Endodermal cell (in vitro differentiated cells): ENCODE data around the gene SFRP5. TPM values are rescaled to one million over a fixed set of nuclear protein-coding genes. Genes with fewer than 3 reads are reported as not detected.

Experiments used
- DNase-seq: peaks from one replicate; pipeline ENCODE4 v3.0.0-alpha.2; 2017
- H3K27ac ChIP-seq: 2 replicates; pipeline ENCODE4 v1.5.1; 2013; ENCODE audit warnings: mild to moderate bottlenecking, low read depth, low read length, moderate library complexity
- H3K27me3 ChIP-seq: 2 replicates; pipeline ENCODE4 v1.6.1; 2013; ENCODE audit warnings: mild to moderate bottlenecking, low read length, moderate library complexity; ENCODE audit not compliant: insufficient read depth, control insufficient read depth, poor library complexity, severe bottlenecking
- H3K36me3 ChIP-seq: 2 replicates; pipeline ENCODE4 v1.7.0; 2013; ENCODE audit warnings: mild to moderate bottlenecking, low read length, moderate library complexity; ENCODE audit not compliant: control insufficient read depth, insufficient read depth
- H3K4me1 ChIP-seq: one replicate; pipeline ENCODE4 v1.7.0; 2013; ENCODE audit warnings: low read length; ENCODE audit not compliant: control insufficient read depth, insufficient read depth
- H3K4me3 ChIP-seq: 2 replicates; pipeline ENCODE4 v1.5.1; 2013; ENCODE audit warnings: mild to moderate bottlenecking, low read length, moderate library complexity
- H3K9ac ChIP-seq: 2 replicates; pipeline ENCODE4 v1.6.1; 2013; ENCODE audit warnings: mild to moderate bottlenecking, low read length, moderate library complexity; ENCODE audit not compliant: poor library complexity, severe bottlenecking; ENCODE audit errors: extremely low read depth
- H3K9me3 ChIP-seq: 2 replicates; pipeline ENCODE4 v1.6.1; 2013; ENCODE audit warnings: mild to moderate bottlenecking, low read length, moderate library complexity; ENCODE audit not compliant: control insufficient read depth
- H3K27ac Mint-ChIP-seq: 2 replicates; pipeline ENCODE4 v1.8.0; 2020; ENCODE audit warnings: mixed read lengths
- H3K27me3 Mint-ChIP-seq: 2 replicates; pipeline ENCODE4 v1.8.0; 2021; ENCODE audit warnings: mild to moderate bottlenecking, mixed read lengths; ENCODE audit not compliant: insufficient read depth
- H3K36me3 Mint-ChIP-seq: 2 replicates; pipeline ENCODE4 v1.8.0; 2020; ENCODE audit warnings: low read depth, mixed read lengths
- H3K4me1 Mint-ChIP-seq: 2 replicates; pipeline ENCODE4 v1.8.0; 2020; ENCODE audit warnings: mixed read lengths
- H3K4me3 Mint-ChIP-seq: 2 replicates; pipeline ENCODE4 v1.8.0; 2020; ENCODE audit warnings: mild to moderate bottlenecking, moderate library complexity, mixed read lengths
- H3K9me3 Mint-ChIP-seq: 2 replicates; pipeline ENCODE4 v1.8.0; 2020; ENCODE audit warnings: mild to moderate bottlenecking, mixed read lengths
- WGBS, 2 experiments: methylation state at CpG; one replicate each; pipeline versions ENCODE4 v1.1.5 to v1.1.7; 2013; ENCODE audit warnings: missing lambda C conversion rate in 2 of 2, mixed read lengths in 1 of 2; ENCODE audit not compliant: insufficient coverage in 1 of 2, insufficient read length in 1 of 2; 5-methylcytosine and 5-hydroxymethylcytosine counted together
- total RNA-seq, 2 donors: library from RNA; stranded (reverse); fragmentation: NEBNext Ultra II Directional in 1 of 2; extraction: Animal tissue kit (Norgen Biotek cat#: 25700) in 1 of 2; gene quantifications; 2 replicates in 1 of 2; 3 replicates in 1 of 2; pipeline ENCODE4 v1.2.1, GENCODE V29; 2021
- TF ChIP-seq, protein P1 (sequence below): fragments of 200-600 bp; sonication (generic); conservative IDR thresholded peaks from 2 replicates; pipeline ENCODE4 v1.5.0; 2021; ENCODE audit warnings: antibody characterized with exemption, mild to moderate bottlenecking

SFRP5 gene
- total RNA-seq, 2 donors from 2014 or later: 1.8 to 2.3 TPM

DNA sequence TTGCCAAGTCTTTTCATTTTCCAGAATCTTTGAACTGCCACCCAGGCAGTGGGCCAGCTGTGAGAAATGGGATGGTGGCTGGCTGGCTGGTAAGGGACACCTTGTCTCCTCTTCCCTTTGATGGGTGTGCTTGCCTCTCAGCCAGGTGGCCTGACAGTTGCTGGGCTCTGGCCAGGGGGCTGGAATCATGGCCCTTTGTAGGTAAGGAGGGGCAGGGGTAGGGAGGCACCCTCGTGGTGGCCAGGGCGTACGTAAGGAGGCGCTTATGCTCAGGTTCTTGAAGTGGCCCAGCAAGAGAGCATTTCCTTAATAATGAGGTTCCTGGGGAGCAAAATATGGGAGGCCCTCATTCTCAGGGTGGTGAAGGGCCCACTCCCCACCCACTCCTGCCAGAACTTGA lies 44.8 kb upstream of the SFRP5 start:
- no peak overlapping the region for H3K4me3 Mint-ChIP-seq

DNA sequence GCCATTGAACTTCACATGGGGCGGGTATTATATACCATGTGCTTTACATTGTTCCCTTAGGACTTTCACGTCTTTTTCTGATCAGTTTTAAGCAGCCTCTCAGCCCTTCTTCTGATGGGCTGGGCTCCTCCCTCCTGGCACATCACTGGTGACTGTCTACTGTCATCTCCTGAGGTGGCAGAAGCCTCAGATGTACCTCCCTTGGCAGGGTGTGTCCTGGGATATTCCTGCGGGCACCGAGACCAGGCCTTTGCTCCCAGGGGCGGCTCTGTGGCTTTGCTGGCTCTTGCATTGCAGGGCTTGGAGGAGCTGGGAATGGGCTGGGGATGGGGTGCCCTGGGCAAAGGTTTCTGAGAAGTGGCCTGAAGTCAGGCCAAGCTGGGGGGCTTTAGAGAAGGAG lies 43.2 kb upstream of the SFRP5 start:
- Histone ChIP-seq H3K4me1 (no peaks in the 10 kb centered on the region), H3K27ac (no peak overlapping the region), H3K27me3 (no peaks in the 10 kb centered on the region), H3K9ac (no peak overlapping the region), H3K9me3 (no peaks in the 10 kb centered on the region), H3K4me3 (no peak overlapping the region), H3K36me3 (no peaks in the 10 kb centered on the region)
- TF ChIP-seq, protein P1, sequence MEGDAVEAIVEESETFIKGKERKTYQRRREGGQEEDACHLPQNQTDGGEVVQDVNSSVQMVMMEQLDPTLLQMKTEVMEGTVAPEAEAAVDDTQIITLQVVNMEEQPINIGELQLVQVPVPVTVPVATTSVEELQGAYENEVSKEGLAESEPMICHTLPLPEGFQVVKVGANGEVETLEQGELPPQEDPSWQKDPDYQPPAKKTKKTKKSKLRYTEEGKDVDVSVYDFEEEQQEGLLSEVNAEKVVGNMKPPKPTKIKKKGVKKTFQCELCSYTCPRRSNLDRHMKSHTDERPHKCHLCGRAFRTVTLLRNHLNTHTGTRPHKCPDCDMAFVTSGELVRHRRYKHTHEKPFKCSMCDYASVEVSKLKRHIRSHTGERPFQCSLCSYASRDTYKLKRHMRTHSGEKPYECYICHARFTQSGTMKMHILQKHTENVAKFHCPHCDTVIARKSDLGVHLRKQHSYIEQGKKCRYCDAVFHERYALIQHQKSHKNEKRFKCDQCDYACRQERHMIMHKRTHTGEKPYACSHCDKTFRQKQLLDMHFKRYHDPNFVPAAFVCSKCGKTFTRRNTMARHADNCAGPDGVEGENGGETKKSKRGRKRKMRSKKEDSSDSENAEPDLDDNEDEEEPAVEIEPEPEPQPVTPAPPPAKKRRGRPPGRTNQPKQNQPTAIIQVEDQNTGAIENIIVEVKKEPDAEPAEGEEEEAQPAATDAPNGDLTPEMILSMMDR: no peak
- Mint-ChIP-seq H3K4me3 (no peak overlapping the region), H3K4me1 (no peaks in the 10 kb centered on the region), H3K36me3 (no peaks in the 10 kb centered on the region), H3K27ac (no peak overlapping the region), H3K9me3 (no peaks in the 10 kb centered on the region), H3K27me3 (no peaks in the 10 kb centered on the region)
- DNase-seq: no peak
- WGBS, 2 experiments: 94 to 95% methylated on average over 5 of the region's 5 CpGs

More for the DNA sequence above, 44.8 kb upstream of the SFRP5 start:
- H3K27ac ChIP-seq: no peak overlapping the region
- no peaks in the 10 kb centered on the region for H3K36me3 Mint-ChIP-seq
- no peaks in the 10 kb centered on the region for H3K9me3 ChIP-seq
- H3K27me3 Mint-ChIP-seq: no peaks in the 10 kb centered on the region
- 94 to 100% methylated on average over 4 of the region's 4 CpGs for WGBS, 2 experiments
- H3K4me1 Mint-ChIP-seq: no peaks in the 10 kb centered on the region
- no peaks in the 10 kb centered on the region for H3K27me3 ChIP-seq
- no peaks in the 10 kb centered on the region for H3K36me3 ChIP-seq
- no peaks in the 10 kb centered on the region for H3K4me1 ChIP-seq
- H3K27ac Mint-ChIP-seq: no peak overlapping the region
- no peak for DNase-seq
- H3K9ac ChIP-seq: no peak overlapping the region
- H3K9me3 Mint-ChIP-seq: no peaks in the 10 kb centered on the region
- H3K4me3 ChIP-seq: no peak overlapping the region
- TF ChIP-seq, protein P1: no peak

DNA sequence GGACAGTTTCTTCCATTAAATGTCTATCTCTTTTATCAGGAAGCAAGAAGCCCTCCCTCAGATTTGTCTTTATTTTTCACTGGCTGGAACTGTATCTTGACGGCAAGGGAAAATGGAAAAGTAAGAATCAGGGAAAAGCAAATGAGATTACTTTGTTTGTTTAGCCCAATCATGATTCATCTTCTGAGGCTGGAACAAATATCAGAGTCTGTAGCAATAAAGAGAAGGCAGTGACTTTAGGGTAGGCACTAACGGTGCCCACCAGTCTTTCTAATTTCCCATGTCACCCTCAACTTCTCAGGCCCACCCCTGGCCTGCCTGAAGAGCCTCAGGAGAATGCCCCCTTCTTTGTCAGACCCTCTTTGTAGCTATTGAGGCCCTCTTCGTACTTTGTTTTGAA lies 41.5 kb upstream of the SFRP5 start:
- TF ChIP-seq, protein P1: no peak
- Histone ChIP-seq H3K4me3 (no peak overlapping the region), H3K4me1 (no peaks in the 10 kb centered on the region), H3K9ac (no peak overlapping the region), H3K36me3 (no peaks in the 10 kb centered on the region), H3K27me3 (no peaks in the 10 kb centered on the region), H3K27ac (no peak overlapping the region), H3K9me3 (no peaks in the 10 kb centered on the region)
- 67 to 78% methylated on average over 3 of the region's 3 CpGs for WGBS, 2 experiments
- no peak for DNase-seq
- Mint-ChIP-seq H3K9me3 (no peaks in the 10 kb centered on the region), H3K27me3 (no peaks in the 10 kb centered on the region), H3K4me3 (no peak overlapping the region), H3K36me3 (no peaks in the 10 kb centered on the region), H3K4me1 (no peaks in the 10 kb centered on the region), H3K27ac (no peak overlapping the region)
